Left lobe of liver (tissue), 2 donors: ENCODE data around the gene LACC1. TPM values are rescaled to one million over a fixed set of nuclear protein-coding genes. Genes with fewer than 3 reads are reported as not detected.

Experiments used
- ATAC-seq: fragments of 200-7000 bp; cut with Tn5 transposase; one replicate; pipeline ENCODE4 v1.9.1; 2020; ENCODE audit warnings: mild to moderate bottlenecking, moderate library complexity
- DNase-seq: peaks from one replicate; pipeline ENCODE4 v3.0.0-alpha.2; 2020; ENCODE audit warnings: low spot score
- total RNA-seq: library from RNA; stranded (reverse); gene quantifications from one replicate; pipeline ENCODE4 v1.2.1, GENCODE V29; 2021
- donor health status: DM: no; HTN: no; CAD: no; lungs with moderate emphysema.
- donor health status: DM: no; HTN: yes; CAD: no.

Gene LACC1
- total RNA-seq, 1 donor from 2014 or later: 3.7 TPM

- no peak for ATAC-seq
- DNase-seq: no peak
These were observed 59.4 kb downstream of the LACC1 start for GRCh38 chr13:43939086-43939485.

DNA sequence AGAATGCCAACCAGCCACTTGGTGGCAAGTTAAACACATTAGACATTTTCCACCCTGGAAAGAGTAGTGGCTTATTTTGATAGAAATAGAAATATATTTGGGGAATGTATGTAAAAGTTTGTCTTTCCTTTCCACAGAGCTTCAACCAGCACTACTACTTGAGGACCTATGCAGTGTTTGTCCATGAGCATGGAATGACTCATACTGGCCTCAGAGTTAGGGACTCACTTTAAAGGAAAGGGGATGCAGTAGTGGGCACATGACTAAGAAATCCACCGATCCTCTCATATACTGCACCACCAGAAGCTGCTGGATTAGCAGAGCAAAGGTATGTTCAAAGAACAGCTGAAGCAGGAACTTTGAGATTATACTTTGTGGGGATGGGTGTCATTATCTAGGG lies 62.6 kb downstream of the LACC1 start:
- DNase-seq (no peak), ATAC-seq (no peak)

Other genes with a start within 250 kb of the LACC1 start
- gene ENOX1, start 92.9 kb upstream of the LACC1 start, total RNA-seq: 0.18 TPM
- 1.9 TPM for gene CCDC122, start 164 bp upstream of the LACC1 start, total RNA-seq